ENCODE data around the gene KCNQ4. TPM values are rescaled to one million over a fixed set of nuclear protein-coding genes. Genes with fewer than 3 reads are reported as not detected.

KCNQ4 gene
- total and polyA plus RNA-seq, 12 donors: 1.0 to 3.4 (median 2.1) TPM

DNA sequence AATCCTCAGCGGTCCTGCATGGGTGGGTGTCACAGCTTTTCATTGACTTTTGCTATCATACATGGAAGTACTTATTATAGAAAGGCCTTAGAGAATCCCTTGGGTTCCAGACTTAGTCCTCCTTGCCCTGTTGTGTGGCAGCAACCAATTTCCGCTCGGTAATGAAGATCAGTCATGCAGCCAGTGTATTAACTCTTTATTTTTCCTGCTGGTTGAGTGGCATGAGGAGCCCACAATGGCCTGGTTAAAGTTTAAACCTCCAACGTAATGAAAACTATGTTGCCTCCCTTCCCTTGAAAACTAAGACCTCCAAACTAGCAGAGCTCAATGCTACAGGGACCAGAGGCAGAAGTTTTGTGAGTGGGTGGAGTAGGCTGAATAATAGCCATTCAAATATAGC, 58.6 kb downstream of the KCNQ4 start:
- TF ChIP-seq, protein P1, sequence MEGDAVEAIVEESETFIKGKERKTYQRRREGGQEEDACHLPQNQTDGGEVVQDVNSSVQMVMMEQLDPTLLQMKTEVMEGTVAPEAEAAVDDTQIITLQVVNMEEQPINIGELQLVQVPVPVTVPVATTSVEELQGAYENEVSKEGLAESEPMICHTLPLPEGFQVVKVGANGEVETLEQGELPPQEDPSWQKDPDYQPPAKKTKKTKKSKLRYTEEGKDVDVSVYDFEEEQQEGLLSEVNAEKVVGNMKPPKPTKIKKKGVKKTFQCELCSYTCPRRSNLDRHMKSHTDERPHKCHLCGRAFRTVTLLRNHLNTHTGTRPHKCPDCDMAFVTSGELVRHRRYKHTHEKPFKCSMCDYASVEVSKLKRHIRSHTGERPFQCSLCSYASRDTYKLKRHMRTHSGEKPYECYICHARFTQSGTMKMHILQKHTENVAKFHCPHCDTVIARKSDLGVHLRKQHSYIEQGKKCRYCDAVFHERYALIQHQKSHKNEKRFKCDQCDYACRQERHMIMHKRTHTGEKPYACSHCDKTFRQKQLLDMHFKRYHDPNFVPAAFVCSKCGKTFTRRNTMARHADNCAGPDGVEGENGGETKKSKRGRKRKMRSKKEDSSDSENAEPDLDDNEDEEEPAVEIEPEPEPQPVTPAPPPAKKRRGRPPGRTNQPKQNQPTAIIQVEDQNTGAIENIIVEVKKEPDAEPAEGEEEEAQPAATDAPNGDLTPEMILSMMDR (IDR thresholded peaks at IDR 0.05): no peak
- Histone ChIP-seq H3K4me3 (no peak overlapping the region), H3K27me3 (peaks cover 0 to 10% (median 3%) of the 10 kb centered on the region in 7 donors), H3K4me1 (no peaks in the 10 kb centered on the region), H3K36me3 (no peaks in the 10 kb centered on the region), H3K9me3 (peaks cover 0 to 8% (median 0%) of the 10 kb centered on the region in 11 donors), H3K27ac (no peak overlapping the region)
- intact Hi-C loops (cut with DNase I): loop anchor here in 1 of 10 donors (10.0 kb wide), 1 partner anchor 217 kb away; no protein-coding TSS in a partner anchor
- DNase-seq (no peak), ATAC-seq (no peak)
- 70 to 90% methylated on average over 4 of the region's 4 CpGs for WGBS, 2 donors

DNA sequence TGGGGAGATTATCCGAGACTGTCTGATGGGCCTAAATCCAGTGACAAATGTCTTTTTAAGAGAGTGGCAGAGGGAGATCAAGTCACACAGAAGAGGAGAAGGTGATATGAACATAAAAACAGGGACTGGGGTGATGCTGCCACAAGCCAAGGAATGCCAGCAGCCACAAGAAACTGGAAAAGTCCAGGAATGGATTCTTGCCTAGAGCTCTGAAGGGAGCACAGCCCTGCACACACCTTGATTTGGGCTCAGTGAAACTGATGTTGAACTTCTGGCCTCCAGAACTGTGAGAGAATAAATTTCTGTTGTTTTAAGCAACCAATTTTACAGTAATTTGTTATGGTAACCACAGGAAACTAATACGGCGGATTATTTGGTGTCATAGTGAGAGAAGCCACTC, 59.1 kb downstream of the KCNQ4 start:
- no peak for DNase-seq
- intact Hi-C loops (cut with DNase I): loop anchor here in 1 of 10 donors (10.0 kb wide), 1 partner anchor 218 kb away; no protein-coding TSS in a partner anchor
- TF ChIP-seq, protein P1 (IDR thresholded peaks at IDR 0.05): no peak
- Histone ChIP-seq H3K9me3 (peaks cover 0 to 8% (median 0%) of the 10 kb centered on the region in 11 donors), H3K27me3 (peaks cover 0 to 5% (median 0%) of the 10 kb centered on the region in 7 donors), H3K27ac (no peak overlapping the region), H3K4me3 (no peak overlapping the region), H3K4me1 (no peaks in the 10 kb centered on the region), H3K36me3 (no peaks in the 10 kb centered on the region)
- 95 to 96% methylated on average over 3 of the region's 3 CpGs for WGBS, 2 donors
- no peak for ATAC-seq

DNA sequence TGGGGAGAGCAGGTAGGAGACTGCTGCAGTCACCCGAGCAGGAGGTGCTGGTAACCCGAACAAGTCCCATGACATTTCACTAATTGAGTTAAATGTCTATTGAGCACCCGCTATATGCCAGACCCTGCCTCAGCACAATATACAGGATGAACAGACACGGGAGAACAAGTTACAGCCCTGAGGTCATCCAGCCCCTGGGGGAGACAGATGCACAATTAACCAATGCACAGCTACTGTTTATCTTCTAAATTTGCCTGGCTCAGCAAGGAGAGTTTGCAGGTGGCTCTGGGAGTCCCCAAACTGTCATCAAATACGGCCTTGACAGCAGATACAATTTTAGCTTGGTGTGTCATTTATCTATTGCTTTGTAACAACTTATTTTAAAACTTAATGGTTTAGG, 60.5 kb downstream of the KCNQ4 start:
- DNase-seq: no peak
- H3K27me3 ChIP-seq: no peaks in the 10 kb centered on the region
- H3K4me1 ChIP-seq: no peaks in the 10 kb centered on the region
- no peak overlapping the region for H3K4me3 ChIP-seq
- no peaks in the 10 kb centered on the region for H3K36me3 ChIP-seq
- H3K9me3 ChIP-seq: peaks cover 0 to 8% (median 0%) of the 10 kb centered on the region in 11 donors
- ATAC-seq: no peak
- intact Hi-C loops (cut with DNase I): loop anchor here in 1 of 10 donors (10.0 kb wide), 1 partner anchor 219 kb away; no protein-coding TSS in a partner anchor
- 76 to 78% methylated on average over 5 of the region's 5 CpGs for WGBS, 2 donors
- H3K27ac ChIP-seq: no peak overlapping the region
- TF ChIP-seq, protein P1 (IDR thresholded peaks at IDR 0.05): no peak

DNA sequence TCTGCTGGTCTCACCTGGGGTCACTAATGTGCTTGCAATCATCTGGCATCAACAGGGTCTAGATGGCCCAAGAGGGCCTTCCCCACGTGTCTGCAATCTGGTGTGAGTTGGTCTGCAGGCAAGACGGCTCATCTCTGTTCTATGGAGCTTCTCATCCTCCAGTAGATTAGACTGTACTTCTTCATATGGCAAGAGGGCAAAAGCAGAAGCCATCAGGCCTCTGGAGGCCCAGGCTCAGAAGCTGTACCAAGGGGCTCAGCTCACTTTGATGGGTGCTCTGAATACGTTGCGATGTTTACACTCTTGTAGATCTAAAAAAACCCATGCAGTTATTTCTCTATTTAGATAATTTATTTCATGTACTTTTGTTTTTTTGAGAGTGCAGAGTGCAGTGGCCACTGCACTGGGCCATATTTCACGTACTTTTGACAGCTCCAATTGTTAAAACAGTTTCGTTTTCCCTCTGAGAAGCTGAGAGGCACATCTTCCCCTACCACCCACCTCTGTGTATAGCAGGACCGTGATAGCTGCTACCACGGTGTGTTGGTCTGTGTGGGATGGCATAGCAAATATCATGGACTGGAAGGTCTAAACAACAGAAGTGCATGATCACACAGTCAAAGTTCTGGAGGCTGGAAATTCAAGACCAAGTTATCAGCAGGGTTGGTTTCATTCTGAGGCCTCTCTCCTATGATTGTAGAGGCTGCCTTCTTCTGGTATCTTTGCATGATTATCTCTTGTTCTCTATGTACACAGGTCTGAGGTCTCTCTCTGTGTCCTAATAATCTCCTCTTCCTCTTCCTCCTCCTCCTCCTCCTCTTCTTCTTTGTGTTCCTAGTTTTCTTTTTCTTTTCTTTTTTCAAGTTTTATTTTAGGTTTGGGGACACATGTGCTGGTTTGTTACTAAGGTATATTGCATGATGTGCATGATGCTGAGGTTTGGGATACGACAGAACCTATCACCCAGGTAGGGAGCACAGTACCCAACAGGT, 61.6 kb downstream of the KCNQ4 start:
- no peak overlapping the region for H3K4me3 ChIP-seq
- WGBS, 2 donors: 84 to 86% methylated on average over 9 of the region's 9 CpGs
- ATAC-seq (no peak), DNase-seq (no peak)
- intact Hi-C loops (cut with DNase I): loop anchor here in 6 of 10 donors (5.0 to 10.0 kb wide), 5 partner anchors 68 to 233 kb away; no protein-coding TSS in a partner anchor
- H3K27me3 ChIP-seq: no peaks in the 10 kb centered on the region
- H3K9me3 ChIP-seq: peaks cover 0 to 8% (median 0%) of the 10 kb centered on the region in 11 donors
- peaks cover 0 to 7% (median 0%) of the 10 kb centered on the region in 9 donors for H3K4me1 ChIP-seq
- no peaks in the 10 kb centered on the region for H3K36me3 ChIP-seq
- H3K27ac ChIP-seq: no peak overlapping the region
- TF ChIP-seq, protein P1 (IDR thresholded peaks at IDR 0.05): no peak
